AG08396 (cell line): Measurements from ENCODE around the gene TTC21A.

Source experiments
- DNase-seq: peaks from one replicate; pipeline ENCODE4 v3.0.0; 2012; ENCODE audit warnings: low spot score, mixed read lengths

The TTC21A gene

DNA sequence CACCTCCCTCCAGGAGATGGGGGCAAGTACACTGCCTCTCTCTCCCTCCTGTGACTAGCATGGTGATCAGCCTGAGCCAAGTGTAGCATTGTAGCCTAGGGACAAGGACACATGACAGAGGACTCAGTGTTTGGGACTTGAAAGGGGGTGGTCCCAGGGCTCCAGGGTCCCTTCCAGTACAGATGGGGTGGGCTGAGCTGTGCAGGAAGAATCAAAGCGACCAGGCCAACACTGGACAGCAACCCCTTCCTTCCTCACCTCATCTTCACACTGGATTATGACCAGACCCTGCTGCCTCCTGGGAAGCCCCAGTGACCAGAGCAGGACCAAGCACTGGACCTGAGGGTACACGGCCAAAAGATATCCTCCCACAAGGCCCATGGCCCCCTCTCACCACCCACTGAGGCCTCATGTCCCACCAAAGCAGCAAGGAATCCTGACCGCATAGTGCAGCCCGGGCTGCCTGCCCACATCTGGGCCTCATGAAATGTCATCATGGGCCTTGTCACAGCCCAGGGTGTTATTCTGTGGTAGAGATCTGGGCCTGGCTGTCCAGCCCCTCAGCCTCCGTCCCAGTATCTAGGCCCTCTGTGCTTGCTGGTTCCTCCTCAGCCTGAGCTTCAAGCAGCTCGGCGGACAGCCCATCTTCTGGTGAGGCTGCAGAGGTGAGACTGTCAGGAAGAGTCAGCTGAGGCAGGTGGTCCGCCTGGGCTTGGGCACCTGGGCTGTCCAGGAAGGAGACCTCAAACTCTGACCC, 9.6 kb upstream of the TTC21A start:
- no peak for DNase-seq

DNA sequence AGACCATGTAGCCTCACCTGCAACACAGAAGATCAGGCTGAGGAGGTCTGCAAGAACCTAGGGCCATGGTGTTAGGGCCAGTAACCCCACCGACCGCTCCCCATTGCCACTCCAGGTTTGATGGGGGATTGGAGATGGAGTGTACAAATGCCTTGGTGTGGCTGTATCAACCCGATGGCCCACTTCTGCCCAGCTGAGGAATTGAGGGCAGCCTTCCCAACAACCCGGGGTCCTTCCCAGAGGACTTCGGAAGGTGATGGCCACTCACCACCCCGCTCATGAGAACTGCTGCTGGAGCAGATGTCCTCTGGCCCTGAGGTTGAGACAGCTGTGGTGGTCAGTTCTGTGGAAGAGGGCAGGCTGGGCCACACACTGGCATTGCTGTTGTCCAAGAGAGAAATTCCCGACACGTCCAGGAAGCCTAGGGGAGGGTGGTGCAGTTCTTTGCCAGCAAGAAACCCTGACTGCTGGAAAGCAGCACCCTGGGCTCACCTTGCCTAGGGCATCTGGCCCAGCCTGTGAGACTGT, 8.9 kb upstream of the TTC21A start:
- DNase-seq: no peak

DNA sequence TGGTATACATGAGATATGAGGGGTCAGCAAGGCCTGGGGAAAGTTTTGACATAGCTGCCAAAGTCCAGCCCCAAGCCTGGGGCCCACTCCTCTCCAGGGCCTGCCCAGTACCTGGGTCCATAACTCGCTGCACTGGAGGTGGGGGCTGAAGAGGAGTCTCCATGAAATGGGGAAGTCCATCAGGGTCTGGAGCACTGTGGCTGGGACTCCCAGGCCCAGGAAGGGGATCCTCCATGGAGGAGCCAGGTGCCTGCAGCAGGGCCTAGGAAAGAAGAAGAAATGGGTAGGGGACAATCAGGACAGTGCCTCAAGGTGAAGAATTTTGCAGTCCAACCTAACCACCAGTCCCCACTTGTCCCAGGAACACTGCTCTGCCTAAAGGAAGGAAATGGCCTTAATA, 8.2 kb upstream of the TTC21A start:
- no peak for DNase-seq

DNA sequence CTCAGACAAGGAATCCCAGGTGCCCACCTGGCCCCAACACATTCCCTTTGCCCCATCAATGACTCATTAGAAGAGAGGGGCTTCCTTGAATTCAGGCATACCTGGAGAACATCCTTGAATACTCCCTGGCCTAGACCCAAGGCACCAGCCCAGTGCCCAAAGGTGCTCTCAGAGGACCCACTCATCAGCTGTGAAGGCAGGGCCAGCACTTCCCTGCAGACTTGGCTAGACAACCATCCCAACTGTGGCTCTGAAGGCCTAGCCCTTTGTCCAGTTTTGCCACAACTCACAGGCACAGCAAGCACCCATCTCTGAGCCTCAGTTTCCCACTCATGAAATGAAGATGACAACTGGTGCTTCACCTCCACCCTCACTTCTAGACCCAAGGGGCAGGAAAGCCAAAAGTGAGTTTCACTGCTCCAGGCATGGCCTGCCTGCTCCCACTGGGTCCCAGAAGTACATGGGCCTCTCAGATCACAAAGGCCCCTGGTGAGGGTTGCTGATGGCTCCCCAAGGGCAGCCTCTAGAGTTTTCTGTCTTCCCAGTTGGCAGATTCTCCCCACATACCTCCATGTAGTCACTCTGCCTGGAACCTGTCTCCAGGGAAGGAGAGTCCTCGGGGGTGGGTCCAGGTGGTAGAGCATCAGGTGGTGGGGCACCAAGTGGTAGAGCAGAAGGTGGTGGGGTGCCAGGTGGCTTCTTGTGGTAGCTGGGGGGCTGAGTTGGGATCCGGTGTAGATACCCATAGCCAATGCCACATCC, 7.6 kb upstream of the TTC21A start:
- DNase-seq: no peak

DNA sequence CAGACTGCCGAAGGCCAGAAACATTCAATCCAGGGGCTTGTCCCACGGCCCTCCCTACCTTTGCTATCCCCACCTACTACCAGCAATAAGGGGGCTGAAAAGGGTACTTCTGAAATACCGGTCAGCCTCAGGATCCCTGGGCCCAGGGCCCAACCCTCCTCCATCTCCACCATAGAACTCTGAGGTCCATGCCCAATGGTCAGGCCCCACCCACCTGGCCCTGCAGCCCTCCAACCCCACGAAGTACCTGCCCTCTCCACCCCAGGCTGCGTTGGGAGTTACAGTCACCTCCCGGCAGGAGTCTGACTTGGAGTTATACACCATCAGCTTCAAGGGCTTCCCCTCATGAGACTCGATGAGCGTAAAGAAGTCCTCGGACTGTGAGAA, 7.0 kb upstream of the TTC21A start:
- no peak for DNase-seq

DNA sequence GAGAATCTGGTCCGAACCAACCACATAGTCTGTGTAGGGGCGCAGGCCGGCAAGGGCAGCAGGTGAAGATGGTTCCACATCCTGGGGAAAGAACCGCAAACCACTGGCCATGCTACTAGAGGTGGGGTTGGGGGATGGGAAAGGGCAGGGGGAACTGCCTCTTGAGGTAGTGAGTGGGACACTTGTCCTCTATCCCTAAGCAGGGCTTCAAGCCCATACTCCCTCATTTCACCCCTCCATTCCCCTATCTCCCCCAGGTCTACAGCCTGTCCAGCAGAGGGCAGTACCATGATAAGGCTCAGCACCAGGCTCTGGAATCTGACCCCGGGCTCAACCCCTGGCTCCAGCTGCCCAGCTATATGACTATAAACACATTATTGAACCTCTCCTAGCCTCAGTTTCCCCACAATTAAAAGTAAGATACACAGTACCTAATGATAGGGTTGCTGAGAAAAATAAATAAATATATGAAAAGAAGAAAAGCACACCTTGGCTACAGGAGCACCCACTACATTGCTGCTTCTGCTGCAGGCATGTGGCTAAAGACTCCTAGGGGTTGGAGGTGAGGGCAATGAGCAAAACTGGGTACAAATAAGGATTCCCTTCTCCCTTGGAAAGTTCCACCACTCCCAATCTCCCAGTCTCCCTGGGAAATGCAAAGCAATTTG, 6.3 kb upstream of the TTC21A start:
- DNase-seq: peak; percentile 76

DNA sequence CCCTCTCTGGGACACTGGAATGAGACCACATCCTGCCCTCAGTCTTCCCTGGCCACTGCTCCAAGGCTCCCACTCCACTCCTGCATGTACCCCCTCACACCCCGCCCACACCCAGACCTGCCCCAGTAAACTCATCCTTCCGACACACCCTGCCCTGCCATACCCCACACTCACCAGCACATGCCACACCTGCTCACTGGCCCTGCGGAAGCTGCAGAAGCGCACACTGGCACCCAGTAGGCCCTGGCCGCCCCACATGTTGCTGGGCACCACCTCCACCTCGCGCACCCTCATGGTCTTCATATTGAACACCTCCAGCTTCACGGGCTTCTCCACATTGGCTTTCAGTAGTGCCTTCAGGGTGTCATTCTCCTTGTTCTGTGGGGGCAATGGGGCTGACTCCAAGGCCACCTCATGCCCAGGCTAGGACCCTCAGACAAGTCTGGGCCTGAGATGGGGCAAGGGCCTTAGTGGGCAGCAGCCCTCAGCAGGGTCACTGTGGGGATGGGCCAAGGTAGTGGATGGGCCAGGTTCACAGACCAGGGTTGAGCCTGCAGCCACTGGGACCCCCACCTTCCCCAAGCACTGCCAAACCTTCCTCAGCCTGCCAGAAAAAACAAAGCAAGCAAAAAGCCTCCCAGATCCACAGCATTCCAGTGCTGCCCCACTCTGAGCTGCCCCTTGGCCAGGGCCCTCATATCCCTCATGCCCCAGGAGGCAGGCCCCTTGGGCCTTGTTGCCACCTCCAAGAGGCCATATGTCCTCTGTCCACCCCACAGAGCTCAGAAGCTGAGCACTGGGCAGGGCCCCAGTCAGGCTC, 4.8 kb upstream of the TTC21A start:
- DNase-seq: no peak

DNA sequence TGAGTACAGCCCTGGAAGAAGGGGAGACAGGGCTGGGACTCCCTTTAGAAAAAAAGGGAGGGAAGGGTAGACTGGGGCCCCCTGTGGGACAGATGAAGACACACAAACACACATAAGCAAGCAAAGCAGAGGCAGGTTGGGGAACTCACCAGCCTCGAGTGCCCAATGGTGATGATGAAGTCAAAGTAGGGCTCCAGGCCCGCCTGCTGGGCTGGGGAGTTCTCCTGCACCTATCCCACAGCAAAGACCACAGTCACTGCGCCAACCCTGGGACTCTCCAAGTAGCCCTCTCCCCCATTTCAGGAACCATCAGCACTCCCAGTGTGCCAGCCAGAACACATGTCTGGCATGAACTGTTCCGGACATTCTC, 4.2 kb upstream of the TTC21A start:
- DNase-seq: no peak

DNA sequence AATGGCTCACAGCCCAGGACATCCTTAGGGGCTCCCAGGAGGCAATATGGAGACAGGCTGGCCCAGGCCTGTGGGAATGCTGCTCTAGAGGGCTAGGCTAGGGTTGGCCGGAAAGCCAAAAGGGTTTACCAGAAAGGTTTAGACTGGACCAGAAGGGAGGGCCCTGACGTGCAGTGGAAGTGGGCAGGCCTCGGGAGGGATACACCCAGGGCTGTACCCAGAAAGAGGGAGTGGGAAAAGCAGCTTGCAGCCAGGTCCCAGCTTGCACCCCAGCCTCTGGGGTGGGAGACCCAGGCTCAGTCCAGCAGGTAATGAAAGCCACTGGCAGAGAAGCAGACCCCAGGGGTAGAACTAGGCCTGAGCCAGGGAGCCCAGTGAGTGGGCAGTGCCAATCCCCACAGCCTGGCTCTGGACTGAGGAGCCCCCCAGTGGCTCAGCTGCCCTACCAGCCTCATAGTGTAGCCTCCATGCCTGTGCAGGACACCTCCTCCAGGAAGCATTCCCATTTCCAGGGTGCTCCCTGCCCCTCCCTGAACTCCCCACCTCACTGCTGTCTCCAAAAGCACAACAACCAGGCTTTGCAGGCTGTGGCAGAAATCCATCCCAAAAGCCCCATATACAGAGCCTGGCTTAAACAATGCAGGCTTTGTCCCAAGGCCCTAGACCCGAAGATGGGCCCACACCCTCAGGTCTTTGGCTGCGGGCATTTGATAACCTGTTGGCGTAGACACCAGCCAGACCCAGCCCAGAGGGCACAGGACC, 3.5 kb upstream of the TTC21A start:
- DNase-seq: no peak

DNA sequence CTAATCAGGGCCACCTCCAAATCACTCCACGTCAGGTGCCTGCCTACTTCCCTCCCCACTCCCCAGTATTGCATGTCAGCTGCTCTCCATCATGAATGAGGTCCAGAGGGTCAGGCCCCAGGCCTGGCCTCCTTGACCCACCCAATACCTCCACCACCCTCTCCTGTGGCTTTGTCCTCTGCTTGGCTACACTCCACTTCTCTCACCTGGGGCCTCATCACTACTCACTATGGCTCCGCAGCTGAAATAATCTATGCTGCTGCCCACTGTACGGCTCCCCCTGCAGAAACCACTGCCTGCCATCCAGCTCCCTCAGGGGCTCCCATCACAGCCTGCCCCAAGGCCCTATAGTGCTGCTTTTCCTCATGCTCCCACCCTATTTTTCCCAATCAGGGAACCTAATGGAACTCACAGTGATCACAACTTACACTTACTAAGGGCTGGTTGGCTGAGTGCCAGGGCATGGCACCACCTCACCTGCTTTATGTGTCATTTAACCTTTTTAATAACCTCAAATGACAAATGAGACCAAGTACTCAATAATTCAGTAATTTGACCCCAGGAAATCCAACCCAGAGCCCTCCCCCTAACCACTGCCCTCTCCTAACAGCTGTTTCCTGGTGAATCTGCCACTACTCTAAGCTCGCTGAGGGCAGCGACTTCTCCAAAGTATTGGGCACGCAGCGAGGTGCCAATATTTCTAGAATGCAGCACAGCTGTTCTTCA, 2.4 kb upstream of the TTC21A start:
- DNase-seq: no peak

DNA sequence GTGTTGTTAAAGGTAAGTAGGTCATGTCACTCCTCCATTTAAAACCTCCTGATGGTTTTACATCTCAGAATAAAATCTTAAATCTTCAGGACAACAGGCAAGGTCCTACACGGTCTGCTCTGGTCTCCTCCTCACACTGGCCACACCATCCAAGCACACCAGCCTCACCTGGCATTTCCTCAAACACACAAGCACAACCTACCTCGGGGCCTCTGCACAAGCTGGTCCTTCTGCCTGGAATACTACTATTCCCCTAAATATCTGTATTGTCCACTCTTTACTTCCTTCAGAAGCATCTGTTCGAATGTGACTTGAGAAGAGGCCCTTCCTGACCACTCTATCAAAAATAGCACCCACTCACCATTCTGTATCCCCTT, 1.8 kb upstream of the TTC21A start:
- no peak for DNase-seq

DNA sequence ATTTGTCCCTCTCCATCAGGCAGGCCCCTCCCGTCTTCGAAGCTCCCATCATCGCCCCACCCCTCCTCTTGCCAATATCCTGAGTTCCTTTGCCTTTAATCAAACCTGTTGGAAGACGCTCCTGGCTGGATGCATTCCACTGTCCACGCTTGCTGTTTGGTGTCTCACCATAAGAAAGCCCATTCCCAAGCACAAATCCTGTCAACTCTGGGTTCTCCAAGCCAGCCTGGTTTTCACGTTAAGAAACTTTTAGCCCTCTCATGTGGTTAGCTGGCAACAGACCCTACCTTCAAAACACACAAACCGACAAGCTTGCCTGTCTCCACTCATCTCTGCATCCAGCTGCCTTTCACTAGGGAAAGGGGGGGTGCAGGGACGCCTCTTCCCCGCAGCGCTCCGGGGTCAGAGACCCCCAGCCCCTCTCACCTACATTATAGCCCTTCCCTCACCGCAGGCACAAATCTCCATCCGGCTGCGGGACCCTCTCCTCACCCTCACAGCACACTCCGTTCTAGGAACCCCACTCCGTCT, 1.1 kb upstream of the TTC21A start:
- DNase-seq: peak; percentile 54

DNA sequence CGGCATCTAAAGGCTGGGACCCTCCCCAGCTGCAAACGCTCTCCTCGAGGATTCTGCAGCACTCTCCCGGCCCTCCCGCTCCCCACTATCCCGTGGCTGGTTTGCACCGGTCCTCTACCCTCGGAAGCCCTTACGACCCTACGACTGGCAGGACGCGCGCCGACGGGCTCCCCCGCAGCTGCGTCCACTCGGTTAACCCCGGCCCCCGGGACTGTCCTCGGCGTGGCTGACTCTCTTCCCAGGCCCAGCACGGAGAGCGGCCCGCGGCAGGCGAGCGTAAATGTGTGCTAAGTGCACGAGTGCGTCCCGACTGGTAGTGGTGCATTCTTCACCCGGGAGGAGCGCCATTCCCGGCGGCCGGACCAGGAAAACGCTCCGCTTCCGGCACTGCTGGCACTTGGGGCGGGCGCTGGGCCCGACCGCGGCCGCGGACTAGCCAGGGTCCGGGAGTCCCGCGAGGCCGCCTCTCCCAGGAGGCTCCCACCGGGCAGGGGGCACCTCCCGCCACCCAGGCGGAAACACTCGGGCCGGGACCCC, 561 bp upstream of the TTC21A start:
- peak; percentile 86 for DNase-seq

DNA sequence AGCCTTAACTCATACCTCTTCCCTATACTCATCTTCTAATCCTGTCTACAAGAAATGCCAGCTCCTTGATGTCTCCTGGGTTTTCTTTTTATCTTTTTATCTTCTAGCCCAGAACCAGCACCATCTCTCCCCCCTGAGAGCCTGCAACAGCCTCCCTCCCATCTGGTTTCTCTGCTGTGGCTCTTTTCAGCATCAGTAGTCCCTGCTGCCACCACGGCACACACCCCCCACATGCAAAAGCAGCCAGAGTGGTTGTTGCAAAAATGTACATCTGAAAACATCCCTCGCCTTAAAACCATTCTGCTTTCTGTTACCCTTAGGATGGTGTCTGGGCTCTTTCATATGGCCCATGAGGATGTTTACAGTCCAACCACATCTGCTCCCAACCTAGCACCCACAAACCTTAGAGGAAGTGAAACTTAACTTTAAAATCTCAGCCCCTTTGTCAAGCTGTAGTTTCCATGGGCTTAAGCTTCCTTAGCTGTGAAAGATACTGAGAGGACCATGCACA, 775 bp downstream of the TTC21A start:
- DNase-seq: no peak

DNA sequence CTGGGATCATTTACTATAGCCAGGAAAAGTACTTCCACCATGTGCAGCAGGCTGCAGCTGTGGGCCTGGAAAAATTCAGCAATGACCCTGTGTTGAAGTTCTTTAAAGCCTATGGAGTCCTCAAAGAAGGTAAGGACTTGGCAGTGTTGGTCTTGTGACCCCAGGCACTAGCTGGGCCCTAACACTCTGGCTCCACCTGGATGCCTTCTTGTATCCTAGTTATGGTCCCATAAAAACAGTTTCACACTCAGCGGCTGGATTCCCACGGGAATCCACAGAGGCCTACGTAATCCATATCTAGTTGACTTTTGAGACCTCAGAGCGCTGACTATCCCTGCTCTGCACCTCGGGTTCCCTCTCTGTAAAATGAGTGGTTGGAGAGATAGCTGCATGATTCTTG, 1.6 kb downstream of the TTC21A start:
- DNase-seq: no peak

DNA sequence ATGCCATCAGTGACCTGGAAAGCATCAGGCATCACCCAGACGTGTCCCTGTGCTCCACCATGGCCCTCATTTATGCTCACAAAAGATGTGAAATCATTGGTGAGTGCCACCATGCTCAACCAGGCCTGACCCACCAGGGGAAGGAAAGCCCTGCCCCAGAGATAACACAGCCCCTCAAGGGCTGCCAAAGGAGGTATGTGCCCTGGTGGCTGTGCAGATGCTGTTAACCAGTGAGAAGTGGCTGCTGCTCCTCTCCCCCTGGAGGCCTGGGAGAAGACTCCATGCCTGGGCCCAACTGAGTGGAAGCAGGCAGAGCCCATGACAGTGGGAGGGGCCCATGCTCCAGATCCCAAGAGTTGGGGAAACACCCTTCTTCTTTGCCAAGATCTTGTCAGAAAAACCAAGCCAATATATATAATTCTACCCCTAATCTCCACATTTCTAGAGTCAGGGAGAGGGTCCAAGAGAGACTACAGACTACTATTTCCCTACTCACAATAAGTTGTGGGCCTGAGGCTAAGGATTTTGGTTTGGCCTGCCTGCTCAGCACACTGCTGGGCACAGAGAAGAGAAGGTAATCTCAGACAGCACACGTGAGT, 2.7 kb downstream of the TTC21A start:
- DNase-seq: no peak

DNA sequence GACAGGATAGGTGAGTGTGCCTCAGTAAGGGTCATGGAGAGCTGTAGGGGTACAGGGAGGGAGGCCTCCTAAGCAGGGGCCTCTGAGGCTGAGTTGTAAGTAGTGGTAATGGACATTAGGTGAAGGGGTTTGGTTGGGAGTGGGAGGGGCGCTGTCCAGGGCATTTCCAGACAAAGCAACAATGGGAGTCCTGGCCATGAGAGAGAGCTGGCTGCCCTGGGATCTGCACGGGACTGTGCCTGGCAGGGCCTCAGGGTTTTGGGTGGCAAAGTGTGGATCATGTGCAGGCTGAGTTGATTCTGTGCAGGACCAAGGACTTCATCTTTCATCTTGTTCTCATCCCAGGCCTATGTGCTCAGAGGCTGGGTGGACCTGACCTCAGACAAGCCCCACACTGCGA, 4.6 kb downstream of the TTC21A start:
- DNase-seq: no peak

DNA sequence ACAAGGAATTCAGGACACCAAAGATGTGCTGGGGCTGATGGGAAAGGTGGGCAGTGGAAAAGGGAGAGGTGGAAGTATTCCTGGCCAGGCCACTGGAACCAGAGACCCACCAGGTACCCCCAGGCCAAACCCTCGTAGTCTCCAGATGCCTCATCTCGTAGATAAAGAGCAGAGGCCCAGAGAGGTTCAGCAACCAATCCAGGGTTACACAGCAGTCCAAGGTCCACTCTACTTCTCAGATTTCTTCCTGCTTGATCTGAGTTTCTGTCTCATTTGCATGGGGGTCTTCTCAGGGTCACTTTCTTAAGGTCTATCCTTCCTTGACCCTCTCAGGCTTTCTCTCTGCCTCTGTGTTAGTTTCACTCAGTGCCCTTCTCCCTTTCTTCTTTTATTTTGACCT, 5.1 kb downstream of the TTC21A start:
- DNase-seq: no peak

DNA sequence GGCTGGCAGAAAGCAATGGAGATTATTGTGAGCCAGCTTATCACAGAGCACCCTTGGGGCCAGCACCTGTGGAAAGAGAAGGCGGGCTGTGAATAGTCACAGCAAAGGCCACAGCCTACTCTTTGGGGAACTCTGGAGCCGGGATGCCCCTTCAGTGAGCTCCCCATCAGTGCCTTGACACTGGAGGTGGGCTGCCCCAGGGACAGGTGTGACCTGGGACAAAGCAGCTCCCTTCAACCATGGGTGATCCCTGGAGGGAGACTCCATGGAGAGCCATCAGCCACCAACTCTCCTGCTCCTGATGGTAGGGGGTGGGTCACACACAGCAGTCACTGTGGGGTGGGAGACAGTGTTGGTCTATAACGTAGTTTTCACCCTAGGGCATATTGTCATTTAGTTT, 5.8 kb downstream of the TTC21A start:
- no peak for DNase-seq

DNA sequence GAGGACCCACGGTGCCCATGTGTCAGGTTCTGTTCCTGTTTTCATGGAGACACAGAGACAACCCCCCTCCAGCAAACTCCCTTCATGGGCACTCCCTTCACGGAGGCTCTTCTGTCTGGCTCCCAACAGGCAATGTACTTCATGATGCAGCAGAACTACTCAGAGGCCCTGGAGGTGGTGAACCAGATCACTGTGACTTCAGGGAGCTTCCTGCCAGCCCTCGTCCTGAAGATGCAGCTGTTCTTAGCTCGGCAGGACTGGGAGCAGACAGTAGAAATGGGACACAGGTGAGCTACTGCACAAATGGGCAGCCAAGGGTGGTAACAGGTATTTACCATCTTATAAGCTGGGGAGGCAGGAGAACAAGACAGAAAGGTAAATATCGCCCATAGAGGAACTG, 7.0 kb downstream of the TTC21A start:
- no peak for DNase-seq
